HUES6 (cell line): ENCODE results near the gene BOLA2.
"Not testable (repeated sequence)": the region's sequence is repeated elsewhere in the genome, so short reads cannot be mapped to it uniquely, and the experiment has no call there.

Source experiments
- H3K27ac ChIP-seq: 2 replicates; pipeline ENCODE4 v1.7.0; 2013; ENCODE audit warnings: low read depth, mild to moderate bottlenecking, low read length, inconsistent platforms
- H3K27me3 ChIP-seq: 2 replicates; pipeline ENCODE4 v1.6.1; 2013; ENCODE audit warnings: low read length; ENCODE audit not compliant: control insufficient read depth, insufficient read depth
- H3K36me3 ChIP-seq: 2 replicates; pipeline ENCODE4 v1.6.1; 2013; ENCODE audit warnings: low read length; ENCODE audit not compliant: control insufficient read depth, insufficient read depth
- H3K4me1 ChIP-seq: 2 replicates; pipeline ENCODE4 v1.6.1; 2013; ENCODE audit warnings: low read length; ENCODE audit not compliant: control insufficient read depth, insufficient read depth
- H3K4me3 ChIP-seq: 2 replicates; pipeline ENCODE4 v1.5.1; 2013; ENCODE audit warnings: low read depth, low read length
- H3K9ac ChIP-seq: one replicate; pipeline ENCODE4 v1.6.1; 2013; ENCODE audit warnings: mild to moderate bottlenecking, low read length
- H3K9me3 ChIP-seq: 2 replicates; pipeline ENCODE4 v1.6.1; 2013; ENCODE audit warnings: low read depth, low read length; ENCODE audit not compliant: control insufficient read depth, insufficient read depth

BOLA2 gene

DNA sequence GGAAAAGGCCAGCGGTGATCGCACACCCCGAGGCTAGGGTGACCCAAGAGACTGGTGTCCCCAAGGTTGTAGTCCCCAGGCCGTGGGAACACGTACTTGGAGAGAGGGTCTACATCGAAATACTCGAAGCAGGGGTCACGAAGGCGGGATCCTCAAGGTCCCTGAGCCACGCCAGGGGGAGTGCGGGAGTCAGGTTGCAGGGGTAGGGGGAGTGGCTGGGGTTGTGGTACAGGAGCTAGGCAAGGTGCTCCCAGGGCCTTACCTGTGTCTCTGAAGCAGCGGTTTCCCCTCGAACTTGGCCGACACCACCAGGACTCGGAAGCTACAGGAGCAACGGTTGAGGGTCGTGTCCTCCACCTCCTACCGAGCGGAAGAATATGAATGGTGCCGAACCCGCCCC is 397 bp downstream of the BOLA2 start:
- not testable (repeated sequence) for H3K9ac ChIP-seq, H3K4me3 ChIP-seq, H3K27me3 ChIP-seq, H3K27ac ChIP-seq, H3K4me1 ChIP-seq, H3K9me3 ChIP-seq, H3K36me3 ChIP-seq

DNA sequence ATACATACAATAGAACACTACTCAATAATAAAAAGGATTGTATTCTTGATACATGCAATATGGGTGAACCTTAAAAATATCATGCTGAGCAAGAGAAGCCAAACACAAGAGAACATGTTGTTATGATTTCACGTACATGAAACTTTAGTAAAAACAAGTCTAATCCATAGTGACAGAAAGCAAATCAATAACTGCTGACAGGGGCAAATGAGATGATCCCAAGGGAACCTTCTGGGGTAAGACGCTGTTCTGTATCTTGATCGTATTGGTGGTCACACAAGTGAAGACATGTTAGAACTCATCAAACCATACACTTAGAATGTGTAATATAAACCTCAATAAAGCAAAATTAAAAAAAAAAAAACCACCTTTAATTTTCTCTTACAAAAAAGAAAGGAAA is 28.8 kb downstream of the BOLA2 start:
- not testable (repeated sequence) for H3K27ac ChIP-seq, H3K36me3 ChIP-seq, H3K27me3 ChIP-seq, H3K4me1 ChIP-seq, H3K4me3 ChIP-seq, H3K9ac ChIP-seq, H3K9me3 ChIP-seq

DNA sequence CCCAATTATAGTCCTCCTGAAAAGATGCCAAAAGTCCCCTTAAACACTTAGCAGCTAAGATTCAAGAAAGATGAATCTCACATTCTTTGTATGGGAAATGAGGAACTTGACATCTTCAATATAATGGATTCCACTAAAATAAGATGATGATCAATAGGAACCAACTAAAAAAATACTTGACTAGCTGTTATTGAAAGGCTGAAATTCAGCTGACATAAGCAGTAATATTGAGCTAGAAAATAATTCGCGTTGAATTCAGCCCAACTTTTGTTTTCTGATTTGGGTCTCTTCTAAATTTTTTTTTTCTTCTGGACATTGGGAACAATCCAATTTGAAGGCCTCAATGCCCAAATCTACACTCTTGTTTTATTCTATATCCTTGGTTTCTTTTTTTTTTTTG is 30.6 kb downstream of the BOLA2 start:
- not testable (repeated sequence) for H3K4me3 ChIP-seq, H3K27me3 ChIP-seq, H3K9ac ChIP-seq, H3K36me3 ChIP-seq, H3K27ac ChIP-seq, H3K9me3 ChIP-seq, H3K4me1 ChIP-seq

DNA sequence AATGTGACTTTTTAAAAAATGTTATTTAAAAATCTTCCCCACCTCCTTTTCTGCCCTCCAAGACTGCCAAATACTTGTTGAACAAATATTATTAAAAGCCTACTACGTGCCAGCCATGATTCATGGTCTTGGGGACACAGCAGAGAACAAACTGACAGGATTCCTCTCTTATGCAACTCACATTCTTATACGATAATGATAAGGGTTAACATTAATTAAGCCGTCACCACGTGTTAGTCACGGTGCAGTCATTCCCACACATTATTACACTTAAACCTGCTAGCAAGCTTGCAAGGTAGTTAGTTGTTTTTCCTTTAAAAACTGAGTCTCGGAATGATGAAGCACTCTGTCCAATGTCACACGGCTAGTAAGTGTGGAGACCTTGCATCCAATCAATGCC is 48.9 kb downstream of the BOLA2 start:
- H3K27me3 ChIP-seq, H3K27ac ChIP-seq, H3K4me1 ChIP-seq, H3K36me3 ChIP-seq, H3K4me3 ChIP-seq, H3K9ac ChIP-seq, H3K9me3 ChIP-seq: not testable (repeated sequence)
